Activated B cell treated with CpG ODN at 0.5 μM for 24 hours (primary cell): ENCODE measurements around the gene PIEZO2. TPM values are rescaled to one million over a fixed set of nuclear protein-coding genes. Genes with fewer than 3 reads are reported as not detected.
"Not testable (repeated sequence)": the region's sequence is repeated elsewhere in the genome, so short reads cannot be mapped to it uniquely, and the experiment has no call there.

Experiments
- ATAC-seq: fragments of 200-7000 bp; cut with Tn5 transposase; one replicate; pipeline ENCODE4 v1.10.0; 2021; ENCODE audit warnings: low read depth, mild to moderate bottlenecking, moderate library complexity
- CTCF ChIA-PET: fragments of 350-600 bp; sonication (Branson Sonifier 250); formaldehyde crosslinking; loops from one replicate; lab custom pipeline; 2021; ENCODE audit warnings: antibody characterized with exemption; lab: Charles Lee
- POLR2A ChIA-PET: fragments of 350-600 bp; sonication (Branson Sonifier 250); formaldehyde crosslinking; loops from one replicate; lab custom pipeline; 2021; ENCODE audit warnings: antibody characterized with exemption; lab: Charles Lee
- DNase-seq: peaks from one replicate; pipeline ENCODE4 v3.0.0; 2022
- H3K27ac Mint-ChIP-seq: one replicate; pipeline ENCODE4 v1.8.0; 2020; ENCODE audit warnings: mixed read lengths
- H3K27me3 Mint-ChIP-seq: one replicate; pipeline ENCODE4 v1.8.0; 2021; ENCODE audit warnings: mixed read lengths
- H3K36me3 Mint-ChIP-seq: one replicate; pipeline ENCODE4 v1.8.0; 2021; ENCODE audit warnings: low read depth, mixed read lengths
- H3K4me1 Mint-ChIP-seq: one replicate; pipeline ENCODE4 v1.8.0; 2021; ENCODE audit warnings: mixed read lengths
- H3K4me3 Mint-ChIP-seq: one replicate; pipeline ENCODE4 v1.8.0; 2020; ENCODE audit warnings: mild to moderate bottlenecking, mixed read lengths
- H3K9me3 Mint-ChIP-seq: one replicate; pipeline ENCODE4 v1.8.0; 2020; ENCODE audit warnings: mixed read lengths
- CTCF ChIP-seq: fragments of 200-600 bp; IDR thresholded peaks from one replicate; pipeline ENCODE4 v1.8.0; 2022; ENCODE audit warnings: antibody characterized with exemption, mild to moderate bottlenecking
- intact Hi-C: fragments of 100-400 bp; cut with micrococcal nuclease; formaldehyde crosslinking; loops from one replicate; pipeline ENCODE4 v1.15.1; 2024
- total RNA-seq: library from RNA; stranded (reverse); gene quantifications from 2 replicates; pipeline ENCODE4 v1.2.3, GENCODE V29; 2022

PIEZO2 gene
- total RNA-seq, 1 donor from 2014 or later: not detected

DNA sequence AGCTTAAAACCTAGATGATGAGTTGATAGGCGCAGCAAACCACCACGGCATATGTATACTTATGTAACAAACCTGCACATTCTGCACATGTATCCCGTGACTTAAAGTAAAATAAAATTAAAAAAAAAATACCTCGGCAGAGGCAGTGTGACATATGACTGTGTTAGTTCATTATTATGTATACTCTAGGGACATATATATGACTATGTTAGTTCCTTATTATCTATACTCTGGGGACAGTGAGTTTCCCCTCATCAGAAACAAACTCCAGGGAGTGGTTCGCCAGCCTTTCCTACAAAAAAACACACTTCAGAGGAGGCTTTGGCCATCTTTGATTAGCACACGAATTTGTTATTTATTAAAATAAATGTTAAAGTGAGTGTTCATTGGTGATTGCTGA is 209.5 kb downstream of the PIEZO2 start:
- ChIA-PET POLR2A (no interaction called here), CTCF (no interaction called here)
- H3K27ac Mint-ChIP-seq: no peak overlapping the region

GRCh38 chr18:10937743-10938640 is 211.4 kb downstream of the PIEZO2 start:
- ATAC-seq (no peak), DNase-seq (no peak)
- H3K4me3 Mint-ChIP-seq: no peak overlapping the region
- ChIA-PET CTCF (no interaction called here), POLR2A (no interaction called here)
- H3K27me3 Mint-ChIP-seq: no peaks in the 10 kb centered on the region
- no peaks in the 10 kb centered on the region for H3K4me1 Mint-ChIP-seq
- H3K36me3 Mint-ChIP-seq: no peaks in the 10 kb centered on the region
- intact Hi-C loops: no loop called here
- peaks cover 5% of the 10 kb centered on the region for H3K9me3 Mint-ChIP-seq
- no peak overlapping the region for H3K27ac Mint-ChIP-seq
- no peak for TF ChIP-seq CTCF

More for the DNA sequence above, 209.5 kb downstream of the PIEZO2 start:
- no peak for DNase-seq
- TF ChIP-seq CTCF: no peak
- intact Hi-C loops: no loop called here
- no peak for ATAC-seq
- H3K4me1 Mint-ChIP-seq: no peaks in the 10 kb centered on the region
- no peak overlapping the region for H3K4me3 Mint-ChIP-seq
- no peaks in the 10 kb centered on the region for H3K27me3 Mint-ChIP-seq
- no peaks in the 10 kb centered on the region for H3K36me3 Mint-ChIP-seq
- H3K9me3 Mint-ChIP-seq: peaks cover 6% of the 10 kb centered on the region

DNA sequence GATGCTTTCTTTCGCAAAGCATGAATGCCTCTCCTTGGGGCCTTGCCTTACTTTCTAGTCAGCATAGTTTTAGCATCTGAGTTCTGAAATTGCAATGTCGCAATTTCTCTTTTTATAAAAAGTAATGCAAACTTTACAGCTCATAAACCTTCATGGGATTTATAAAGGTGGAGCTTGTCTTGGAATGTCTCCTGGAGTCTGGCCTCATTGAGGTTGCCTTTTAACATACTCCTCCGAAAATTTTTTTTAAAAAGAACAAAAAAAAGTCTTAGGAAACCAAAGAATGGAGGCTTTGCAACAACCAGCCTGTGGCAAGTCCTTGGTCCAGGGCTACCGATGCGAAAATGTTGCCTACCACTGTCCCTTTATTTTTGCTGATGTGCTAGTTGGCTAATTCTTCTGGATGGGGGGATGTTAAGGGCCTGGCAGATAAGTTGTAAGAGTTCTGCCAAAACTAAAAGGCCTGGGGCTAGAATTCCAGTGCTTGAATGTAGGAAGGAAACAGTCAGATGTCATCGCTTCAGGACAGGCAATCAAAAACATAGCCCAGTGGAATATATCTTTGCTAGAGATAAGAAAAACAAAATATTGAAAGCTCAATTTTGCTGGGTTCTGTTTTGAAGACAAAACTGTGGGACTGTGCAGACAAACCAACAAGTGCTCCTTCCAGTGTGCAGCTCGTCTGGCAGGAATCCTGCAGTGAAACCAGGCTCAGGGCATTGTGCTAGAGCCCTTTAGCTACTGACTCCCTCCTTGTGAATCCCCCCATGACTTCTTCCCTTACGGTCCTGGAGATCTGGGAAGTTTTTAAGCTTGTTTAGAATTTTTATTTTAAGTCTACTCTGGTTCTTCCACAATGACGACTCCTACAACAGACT is 213.0 kb downstream of the PIEZO2 start:
- H3K27me3 Mint-ChIP-seq: no peaks in the 10 kb centered on the region
- ATAC-seq: no peak
- ChIA-PET CTCF (no interaction called here), POLR2A (no interaction called here)
- no peaks in the 10 kb centered on the region for H3K4me1 Mint-ChIP-seq
- no peak for TF ChIP-seq CTCF
- DNase-seq: no peak
- no peaks in the 10 kb centered on the region for H3K36me3 Mint-ChIP-seq
- intact Hi-C loops: no loop called here
- no peak overlapping the region for H3K27ac Mint-ChIP-seq
- H3K4me3 Mint-ChIP-seq: no peak overlapping the region
- peaks cover 2% of the 10 kb centered on the region for H3K9me3 Mint-ChIP-seq

GRCh38 chr18:10935588-10935987 is 213.8 kb downstream of the PIEZO2 start:
- Mint-ChIP-seq H3K36me3 (no peaks in the 10 kb centered on the region), H3K27ac (no peak overlapping the region), H3K27me3 (no peaks in the 10 kb centered on the region), H3K4me3 (no peak overlapping the region), H3K4me1 (no peaks in the 10 kb centered on the region), H3K9me3 (peaks cover 2% of the 10 kb centered on the region)
- no peak for ATAC-seq
- POLR2A ChIA-PET: no interaction called here
- no peak for DNase-seq
- TF ChIP-seq CTCF: no peak
- intact Hi-C loops: no loop called here
- CTCF ChIA-PET: no interaction called here

GRCh38 chr18:10933648-10934047 is 215.7 kb downstream of the PIEZO2 start:
- H3K9me3 Mint-ChIP-seq, ATAC-seq, CTCF ChIA-PET, POLR2A ChIA-PET, intact Hi-C loops, DNase-seq, H3K36me3 Mint-ChIP-seq, H3K4me3 Mint-ChIP-seq, H3K4me1 Mint-ChIP-seq, H3K27ac Mint-ChIP-seq, H3K27me3 Mint-ChIP-seq: not testable (repeated sequence)
